ENCODE measurements around the gene IBA57.
A peak's percentile ranks its signal among the peaks of the same experiment; 100 is the strongest.
"Not testable (repeated sequence)": the region's sequence is repeated elsewhere in the genome, so short reads cannot be mapped to it uniquely, and the experiment has no call there.

IBA57 gene

DNA sequence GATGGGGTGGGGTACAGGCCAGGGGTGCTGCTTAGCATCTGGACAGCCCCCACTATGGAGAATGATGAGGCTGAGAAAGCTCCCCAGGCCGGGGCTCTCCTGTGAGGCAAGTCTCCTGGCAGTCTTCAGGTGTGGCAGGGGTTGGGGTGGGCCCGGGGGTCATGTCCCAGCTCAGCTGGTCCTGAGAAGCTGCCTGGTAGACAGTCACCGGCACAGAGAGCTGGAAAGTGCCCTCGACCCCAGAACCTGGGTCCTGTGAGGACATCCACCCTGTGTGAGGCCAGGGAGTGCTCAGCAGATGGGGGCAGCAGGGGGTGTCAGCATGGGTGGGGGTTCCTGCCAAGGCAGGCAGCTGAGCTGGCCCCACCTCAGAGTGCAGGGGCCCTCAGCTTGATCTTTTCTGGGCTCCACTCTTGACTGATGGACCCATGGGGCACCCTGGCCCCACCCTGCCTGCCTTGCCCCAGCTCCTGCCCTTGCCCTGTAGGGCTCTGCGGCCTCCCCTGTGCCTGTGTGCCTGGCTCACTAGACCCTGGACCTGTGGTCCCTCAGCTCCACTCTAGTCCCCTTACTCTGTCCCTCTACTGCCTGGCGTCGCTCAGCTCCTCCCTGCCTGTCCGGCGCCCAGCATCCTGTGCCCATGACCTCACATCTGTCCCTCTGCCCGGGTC is 5.8 kb downstream of the IBA57 start:
- no peak overlapping the region for H4K8ac ChIP-seq (ENCODE audit: low read depth, low read length)
- no peak overlapping the region for H3K4me3 ChIP-seq (ENCODE audit: low read length)
- H2BK5ac ChIP-seq (ENCODE audit: low read length) = no peak overlapping the region
- H3K79me2 ChIP-seq (ENCODE audit: control insufficient read depth, insufficient read depth, low read length) = peaks cover 2% of the 10 kb centered on the region
- H3K56ac ChIP-seq (ENCODE audit: low read length) = peak overlapping the region; percentile 34
- no peak for DNase-seq
- H3K27me3 ChIP-seq (ENCODE audit: insufficient read depth, low read length, poor library complexity) = no peaks in the 10 kb centered on the region
- H3K4me2 ChIP-seq (ENCODE audit: low read length) = no peak overlapping the region
- no peak overlapping the region for H3K23ac ChIP-seq (ENCODE audit: low read length)
- no peak overlapping the region for H2BK120ac ChIP-seq (ENCODE audit: low read depth, low read length)
- no peak overlapping the region for H3K27ac ChIP-seq (ENCODE audit: low read depth, low read length)
- H2AK5ac ChIP-seq (ENCODE audit: low read length) = no peak overlapping the region
- H2BK15ac ChIP-seq (replicated peaks; ENCODE audit: low read depth) = no peak overlapping the region
- peaks cover 11% of the 10 kb centered on the region for H3K79me1 ChIP-seq (ENCODE audit: low read length)
- no peak overlapping the region for H4K5ac ChIP-seq (ENCODE audit: low read length)
- H3K18ac ChIP-seq (ENCODE audit: low read length) = no peak overlapping the region
- no peaks in the 10 kb centered on the region for H3K36me3 ChIP-seq (ENCODE audit: control insufficient read depth, insufficient read depth, low read length)
- peaks cover 2% of the 10 kb centered on the region for H3K4me1 ChIP-seq (ENCODE audit: control insufficient read depth, low read depth, low read length)
- H3K9ac ChIP-seq (ENCODE audit: low read length) = no peak overlapping the region
- H3K4ac ChIP-seq (ENCODE audit: low read depth, low read length) = no peak overlapping the region
- WGBS (ENCODE audit: extremely low coverage, insufficient coverage, low lambda C conversion rate) = no CpG with 5 or more reads among the region's 10 CpGs

GRCh38 chr1:228172591-228173527 is 7.3 kb downstream of the IBA57 start:
- H3K23ac ChIP-seq (ENCODE audit: low read length) = no peak overlapping the region
- no peak overlapping the region for H2AK5ac ChIP-seq (ENCODE audit: low read length)
- H3K4ac ChIP-seq (ENCODE audit: low read depth, low read length) = no peak overlapping the region
- no peak overlapping the region for H3K4me2 ChIP-seq (ENCODE audit: low read length)
- H3K18ac ChIP-seq (ENCODE audit: low read length) = no peak overlapping the region
- H3K27ac ChIP-seq (ENCODE audit: low read depth, low read length) = no peak overlapping the region
- no peaks in the 10 kb centered on the region for H3K4me1 ChIP-seq (ENCODE audit: control insufficient read depth, low read depth, low read length)
- no peak overlapping the region for H2BK5ac ChIP-seq (ENCODE audit: low read length)
- H3K79me1 ChIP-seq (ENCODE audit: low read length) = peaks cover 7% of the 10 kb centered on the region
- no peak overlapping the region for H4K8ac ChIP-seq (ENCODE audit: low read depth, low read length)
- no peaks in the 10 kb centered on the region for H3K27me3 ChIP-seq (ENCODE audit: insufficient read depth, low read length, poor library complexity)
- no peak for DNase-seq
- H3K56ac ChIP-seq (ENCODE audit: low read length) = no peak overlapping the region
- H3K36me3 ChIP-seq (ENCODE audit: control insufficient read depth, insufficient read depth, low read length) = no peaks in the 10 kb centered on the region
- no CpG with 5 or more reads among the region's 21 CpGs for WGBS (ENCODE audit: extremely low coverage, insufficient coverage, low lambda C conversion rate)
- H3K9ac ChIP-seq (ENCODE audit: low read length) = no peak overlapping the region
- H2BK120ac ChIP-seq (ENCODE audit: low read depth, low read length) = no peak overlapping the region
- no peak overlapping the region for H4K5ac ChIP-seq (ENCODE audit: low read length)
- no peak overlapping the region for H3K4me3 ChIP-seq (ENCODE audit: low read length)
- H2BK15ac ChIP-seq (replicated peaks; ENCODE audit: low read depth) = no peak overlapping the region
- H3K79me2 ChIP-seq (ENCODE audit: control insufficient read depth, insufficient read depth, low read length) = no peaks in the 10 kb centered on the region

DNA sequence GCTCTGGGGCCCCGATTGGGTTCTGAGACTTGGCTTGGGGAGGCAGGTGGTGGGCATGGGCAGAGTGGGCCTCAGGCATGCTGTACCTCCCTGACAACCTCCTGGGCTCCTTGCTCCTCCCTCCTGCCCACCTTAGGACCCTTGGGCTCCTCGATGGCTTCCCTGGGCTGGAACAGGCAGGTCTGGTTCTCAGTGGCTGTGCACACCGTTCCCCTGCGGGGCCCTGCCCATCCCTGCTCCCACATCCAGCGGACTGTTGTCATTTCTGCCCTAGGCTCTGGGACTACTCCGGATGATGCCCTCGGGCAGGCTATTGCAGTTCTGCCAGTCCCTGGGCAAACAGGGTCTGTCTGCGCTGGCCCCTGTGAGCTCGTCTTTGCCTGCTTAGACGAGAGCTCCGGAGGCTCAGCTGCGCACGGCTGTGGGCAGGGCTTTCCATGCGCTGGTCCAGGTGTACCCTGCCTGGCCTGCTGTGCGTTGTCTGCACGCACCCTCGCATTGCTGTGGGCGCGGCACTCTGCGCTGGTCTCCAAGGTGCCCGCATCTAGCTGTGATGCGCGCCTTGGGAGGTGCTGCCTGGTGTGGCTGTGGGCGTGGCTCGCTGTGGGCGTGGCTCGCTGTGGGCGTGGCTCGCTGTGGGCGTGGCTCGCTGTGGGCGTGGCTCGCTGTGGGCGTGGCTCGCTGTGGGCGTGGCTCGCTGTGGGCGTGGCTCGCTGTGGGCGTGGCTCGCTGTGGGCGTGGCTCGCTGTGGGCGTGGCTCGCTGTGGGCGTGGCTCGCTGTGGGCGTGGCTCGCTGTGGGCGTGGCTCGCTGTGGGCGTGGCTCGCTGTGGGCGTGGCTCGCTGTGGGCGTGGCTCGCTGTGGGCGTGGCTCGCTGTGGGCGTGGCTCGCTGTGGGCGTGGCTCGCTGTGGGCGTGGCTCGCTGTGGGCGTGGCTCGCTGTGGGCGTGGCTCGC is 8.2 kb downstream of the IBA57 start:
- not testable (repeated sequence) for H3K9ac ChIP-seq (ENCODE audit: low read length); H3K18ac ChIP-seq (ENCODE audit: low read length); H3K27me3 ChIP-seq (ENCODE audit: insufficient read depth, low read length, poor library complexity); H3K4me1 ChIP-seq (ENCODE audit: control insufficient read depth, low read depth, low read length); H3K23ac ChIP-seq (ENCODE audit: low read length); H3K36me3 ChIP-seq (ENCODE audit: control insufficient read depth, insufficient read depth, low read length); H3K79me2 ChIP-seq (ENCODE audit: control insufficient read depth, insufficient read depth, low read length); H2BK5ac ChIP-seq (ENCODE audit: low read length); H3K4ac ChIP-seq (ENCODE audit: low read depth, low read length); H3K4me3 ChIP-seq (ENCODE audit: low read length); H2AK5ac ChIP-seq (ENCODE audit: low read length); H4K8ac ChIP-seq (ENCODE audit: low read depth, low read length); H3K4me2 ChIP-seq (ENCODE audit: low read length); H3K79me1 ChIP-seq (ENCODE audit: low read length); H2BK15ac ChIP-seq (replicated peaks; ENCODE audit: low read depth); H3K27ac ChIP-seq (ENCODE audit: low read depth, low read length); H2BK120ac ChIP-seq (ENCODE audit: low read depth, low read length); H3K56ac ChIP-seq (ENCODE audit: low read length); H4K5ac ChIP-seq (ENCODE audit: low read length)
- WGBS (ENCODE audit: extremely low coverage, insufficient coverage, low lambda C conversion rate) = no CpG with 5 or more reads among the region's 69 CpGs
- DNase-seq = peak; percentile 23

DNA sequence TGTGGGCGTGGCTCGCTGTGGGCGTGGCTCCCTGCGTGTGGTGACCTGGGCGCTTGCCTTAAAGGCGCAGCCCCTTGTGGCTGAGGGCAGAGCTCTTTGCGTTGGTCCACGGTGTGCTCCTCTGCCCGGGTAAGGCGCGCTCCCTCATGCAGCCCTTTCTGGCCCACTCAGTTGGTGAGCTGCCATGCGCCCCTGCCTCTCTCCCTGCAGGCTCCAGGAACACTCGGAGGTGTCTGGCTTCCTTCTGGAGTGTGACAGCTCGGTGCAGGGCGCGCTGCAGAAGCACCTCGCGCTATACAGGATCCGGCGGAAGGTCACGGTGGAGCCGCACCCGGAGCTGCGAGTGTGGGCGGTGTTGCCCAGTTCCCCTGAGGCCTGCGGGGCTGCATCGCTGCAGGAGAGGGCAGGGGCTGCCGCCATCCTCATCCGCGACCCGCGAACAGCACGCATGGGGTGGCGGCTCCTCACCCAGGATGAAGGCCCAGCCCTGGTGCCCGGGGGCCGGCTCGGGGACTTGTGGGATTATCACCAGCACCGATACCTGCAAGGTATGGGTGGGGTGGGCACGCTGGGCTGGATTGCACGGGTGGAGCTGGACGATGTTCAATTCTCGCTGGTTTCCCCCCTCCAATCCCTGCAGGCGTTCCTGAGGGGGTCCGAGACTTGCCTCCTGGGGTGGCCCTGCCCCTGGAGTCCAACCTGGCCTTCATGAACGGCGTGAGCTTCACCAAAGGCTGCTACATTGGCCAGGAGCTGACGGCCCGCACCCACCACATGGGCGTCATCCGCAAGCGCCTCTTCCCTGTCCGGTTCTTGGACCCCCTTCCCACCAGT is 9.1 kb downstream of the IBA57 start:
- Histone ChIP-seq H3K4me1 (ENCODE audit: control insufficient read depth, low read depth, low read length) (no peaks in the 10 kb centered on the region), H3K36me3 (ENCODE audit: control insufficient read depth, insufficient read depth, low read length) (no peaks in the 10 kb centered on the region), H2BK120ac (ENCODE audit: low read depth, low read length) (no peak overlapping the region), H4K8ac (ENCODE audit: low read depth, low read length) (no peak overlapping the region), H2AK5ac (ENCODE audit: low read length) (no peak overlapping the region), H3K4me3 (ENCODE audit: low read length) (no peak overlapping the region), H3K18ac (ENCODE audit: low read length) (no peak overlapping the region), H3K79me1 (ENCODE audit: low read length) (peaks cover 2% of the 10 kb centered on the region), H2BK5ac (ENCODE audit: low read length) (no peak overlapping the region), H4K5ac (ENCODE audit: low read length) (no peak overlapping the region), H3K9ac (ENCODE audit: low read length) (no peak overlapping the region), H3K27ac (ENCODE audit: low read depth, low read length) (no peak overlapping the region), H3K79me2 (ENCODE audit: control insufficient read depth, insufficient read depth, low read length) (no peaks in the 10 kb centered on the region), H3K4ac (ENCODE audit: low read depth, low read length) (no peak overlapping the region), H3K56ac (ENCODE audit: low read length) (no peak overlapping the region), H3K27me3 (ENCODE audit: insufficient read depth, low read length, poor library complexity) (no peaks in the 10 kb centered on the region), H3K4me2 (ENCODE audit: low read length) (no peak overlapping the region), H3K23ac (ENCODE audit: low read length) (no peak overlapping the region), H2BK15ac (replicated peaks; ENCODE audit: low read depth) (no peak overlapping the region)
- DNase-seq = peak; percentile 63
- no CpG with 5 or more reads among the region's 52 CpGs for WGBS (ENCODE audit: extremely low coverage, insufficient coverage, low lambda C conversion rate)

Measured in mesendoderm (in vitro differentiated cells).